Measurements from ENCODE around the gene ZNF333. TPM values are rescaled to one million over a fixed set of nuclear protein-coding genes. Genes with fewer than 3 reads are reported as not detected.
"Not testable (repeated sequence)": the region's sequence is repeated elsewhere in the genome, so short reads cannot be mapped to it uniquely, and the experiment has no call there.

ZNF333 gene
- total RNA-seq, 1 donor from 2014 or later, result 18.1 TPM

GRCh38 chr19:14770136-14770535 is 80.3 kb downstream of the ZNF333 start:
- no peak for DNase-seq

- DNase-seq, result peak; percentile 10
Observed at GRCh38 chr19:14770944-14771839, 81.3 kb downstream of the ZNF333 start.

- DNase-seq, result no peak
Observed at GRCh38 chr19:14772467-14772866, 82.6 kb downstream of the ZNF333 start.

GRCh38 chr19:14772995-14773394 is 83.1 kb downstream of the ZNF333 start:
- DNase-seq, result no peak

GRCh38 chr19:14773722-14774121 is 83.9 kb downstream of the ZNF333 start:
- not testable (repeated sequence) for DNase-seq

GRCh38 chr19:14774373-14774772 is 84.5 kb downstream of the ZNF333 start:
- no peak for DNase-seq

GRCh38 chr19:14775326-14775725 is 85.5 kb downstream of the ZNF333 start:
- not testable (repeated sequence) for DNase-seq

- no peak for DNase-seq
Observed at GRCh38 chr19:14775869-14776586, 86.2 kb downstream of the ZNF333 start.

- not testable (repeated sequence) for DNase-seq
Observed at GRCh38 chr19:14777645-14778044, 87.8 kb downstream of the ZNF333 start.

GRCh38 chr19:14778110-14778845 is 88.4 kb downstream of the ZNF333 start, which contains the start of gene ADGRE2:
Gene ADGRE2, minus strand, starts transcription at chr19:14778560. Its CDS starts 1,804 bp downstream, at chr19:14776756.
- DNase-seq, result not testable (repeated sequence)

GRCh38 chr19:14779151-14779550 is 89.3 kb downstream of the ZNF333 start:
- no peak for DNase-seq

GRCh38 chr19:14780622-14781225 is 90.9 kb downstream of the ZNF333 start:
- DNase-seq, result not testable (repeated sequence)

GRCh38 chr19:14781713-14782536 is 92.1 kb downstream of the ZNF333 start:
- DNase-seq, result not testable (repeated sequence)

- DNase-seq, result no peak
Observed at GRCh38 chr19:14782626-14783409, 93.0 kb downstream of the ZNF333 start.

Other genes with a start within 250 kb of the ZNF333 start
- gene PTGER1, start 214.7 kb upstream of the ZNF333 start, total RNA-seq, result not detected
- gene GIPC1, start 193.9 kb upstream of the ZNF333 start, total RNA-seq, result 98.8 TPM
- 79.8 TPM for gene DNAJB1, start 171.7 kb upstream of the ZNF333 start, total RNA-seq
- 74.2 TPM for gene TECR, start 160.5 kb upstream of the ZNF333 start, total RNA-seq
- gene NDUFB7, start 118.0 kb upstream of the ZNF333 start, total RNA-seq, result 280 TPM
- 1.0 TPM for gene CLEC17A, start 107.0 kb upstream of the ZNF333 start, total RNA-seq
- not detected for gene ADGRE3, start 15.2 kb upstream of the ZNF333 start, total RNA-seq
- gene ADGRE2, start 88.5 kb downstream of the ZNF333 start, total RNA-seq, result 0.31 TPM
- not detected for gene OR7A5, start 145.1 kb downstream of the ZNF333 start, total RNA-seq
- gene OR7C1, start 145.1 kb downstream of the ZNF333 start, total RNA-seq, result 0.31 TPM
- not detected for gene OR7A10, start 158.9 kb downstream of the ZNF333 start, total RNA-seq
- not detected for gene OR7A17, start 196.1 kb downstream of the ZNF333 start, total RNA-seq

Measured in tongue (tissue), 2 donors.